Breast epithelium (tissue), 4 donors: Measurements from ENCODE around the gene SLC35C1. TPM values are rescaled to one million over a fixed set of nuclear protein-coding genes. Genes with fewer than 3 reads are reported as not detected.

ENCODE experiments used
- DNase-seq, 2 donors: peaks; one replicate each; pipeline ENCODE4 v3.0.0-alpha.2; 2019; ENCODE audit warnings: low spot score in 2 of 2
- H3K27ac ChIP-seq, 2 donors: fragments of 200-600 bp; sonication (generic) in 1 of 2; one replicate each; pipeline ENCODE4 v1.5.1; 2016 to 2019; ENCODE audit warnings: mild to moderate bottlenecking in 1 of 2
- H3K27me3 ChIP-seq, 2 donors: fragments of 200-600 bp; sonication (generic) in 1 of 2; one replicate each; pipeline versions ENCODE4 v1.5.1 to v1.6.0; 2017 to 2019; ENCODE audit warnings: control low read depth in 1 of 2, mild to moderate bottlenecking in 1 of 2
- H3K36me3 ChIP-seq: fragments of 200-600 bp; one replicate; pipeline ENCODE4 v1.5.1; 2019
- H3K4me1 ChIP-seq, 2 donors: fragments of 200-600 bp; sonication (generic); one replicate each; pipeline ENCODE4 v1.5.1; 2016 to 2019; ENCODE audit warnings: control low read depth in 1 of 2
- H3K4me3 ChIP-seq, 3 donors: fragments of 200-600 bp; sonication (generic); 1 replicate in 2 of 3; 2 replicates in 1 of 3; pipeline ENCODE4 v1.5.1; 2016 to 2019; ENCODE audit warnings: mild to moderate bottlenecking in 3 of 3, moderate library complexity in 2 of 3
- H3K9me3 ChIP-seq, 2 donors: fragments of 200-600 bp; sonication (generic) in 1 of 2; one replicate each; pipeline ENCODE4 v1.5.1; 2016 to 2019; ENCODE audit warnings: control low read depth in 1 of 2
- CTCF ChIP-seq, 3 donors: fragments of 450-650 bp; IDR thresholded peaks; one replicate each; pipeline ENCODE4 v1.5.1; 2016 to 2017; ENCODE audit warnings: antibody characterized with exemption in 3 of 3, mild to moderate bottlenecking in 3 of 3, moderate library complexity in 3 of 3
- POLR2A ChIP-seq: fragments of 450-650 bp; IDR thresholded peaks from one replicate; pipeline ENCODE4 v1.6.1; 2016; ENCODE audit warnings: antibody characterized with exemption, mild to moderate bottlenecking, moderate library complexity
- POLR2AphosphoS5 ChIP-seq, 3 donors: sonication (generic); formaldehyde crosslinking; IDR thresholded peaks; one replicate each; pipeline ENCODE4 v1.6.1; 2017; ENCODE audit warnings: antibody characterized with exemption in 3 of 3
- intact Hi-C: fragments of 100-400 bp; cut with DNase I; formaldehyde crosslinking; loops from one replicate; pipeline ENCODE4 v1.15.1; 2023; ENCODE audit warnings: low total_unique reads
- total RNA-seq, 3 donors: library from RNA; depleted of rRNA; stranded (reverse); fragments of >200 nt; gene quantifications; one replicate each; pipeline ENCODE4 v1.1.0, GENCODE V29; 2016

Gene SLC35C1
- total RNA-seq, 3 donors from 2014 or later, result 18.1 to 49.1 (median 28.2) TPM

DNA sequence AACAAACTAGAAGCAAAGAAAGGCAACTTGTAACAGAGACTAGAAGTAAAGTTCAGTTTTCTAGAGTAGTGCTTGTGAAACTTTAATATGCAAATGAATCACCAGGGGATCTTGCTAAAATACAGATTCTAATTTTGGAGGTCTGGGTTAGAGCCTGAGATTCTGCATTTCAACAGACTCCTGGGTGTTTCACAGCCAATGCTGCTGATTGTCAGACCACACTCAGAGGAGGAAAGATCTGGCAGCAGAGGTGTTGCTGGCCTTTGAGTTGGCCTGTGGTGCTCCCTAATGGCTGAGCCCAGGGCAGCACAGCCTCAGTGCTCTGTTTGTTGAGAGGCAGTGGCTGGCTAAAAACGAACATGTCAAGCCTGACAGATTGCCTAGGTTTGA, 47.8 kb downstream of the SLC35C1 start:
- DNase-seq, result no peak
- Histone ChIP-seq H3K4me3 (no peak overlapping the region), H3K27me3 (no peaks in the 10 kb centered on the region), H3K36me3 (no peaks in the 10 kb centered on the region), H3K4me1 (peaks cover 4 to 33% of the 10 kb centered on the region in 2 donors), H3K9me3 (no peaks in the 10 kb centered on the region), H3K27ac (peak overlapping the region in 1 of 2 donors; percentile 4)
- intact Hi-C loops, result no loop called here
- TF ChIP-seq CTCF (IDR thresholded peaks at IDR 0.05) (no peak), POLR2AphosphoS5 (IDR thresholded peaks at IDR 0.05) (no peak), POLR2A (no peak)

DNA sequence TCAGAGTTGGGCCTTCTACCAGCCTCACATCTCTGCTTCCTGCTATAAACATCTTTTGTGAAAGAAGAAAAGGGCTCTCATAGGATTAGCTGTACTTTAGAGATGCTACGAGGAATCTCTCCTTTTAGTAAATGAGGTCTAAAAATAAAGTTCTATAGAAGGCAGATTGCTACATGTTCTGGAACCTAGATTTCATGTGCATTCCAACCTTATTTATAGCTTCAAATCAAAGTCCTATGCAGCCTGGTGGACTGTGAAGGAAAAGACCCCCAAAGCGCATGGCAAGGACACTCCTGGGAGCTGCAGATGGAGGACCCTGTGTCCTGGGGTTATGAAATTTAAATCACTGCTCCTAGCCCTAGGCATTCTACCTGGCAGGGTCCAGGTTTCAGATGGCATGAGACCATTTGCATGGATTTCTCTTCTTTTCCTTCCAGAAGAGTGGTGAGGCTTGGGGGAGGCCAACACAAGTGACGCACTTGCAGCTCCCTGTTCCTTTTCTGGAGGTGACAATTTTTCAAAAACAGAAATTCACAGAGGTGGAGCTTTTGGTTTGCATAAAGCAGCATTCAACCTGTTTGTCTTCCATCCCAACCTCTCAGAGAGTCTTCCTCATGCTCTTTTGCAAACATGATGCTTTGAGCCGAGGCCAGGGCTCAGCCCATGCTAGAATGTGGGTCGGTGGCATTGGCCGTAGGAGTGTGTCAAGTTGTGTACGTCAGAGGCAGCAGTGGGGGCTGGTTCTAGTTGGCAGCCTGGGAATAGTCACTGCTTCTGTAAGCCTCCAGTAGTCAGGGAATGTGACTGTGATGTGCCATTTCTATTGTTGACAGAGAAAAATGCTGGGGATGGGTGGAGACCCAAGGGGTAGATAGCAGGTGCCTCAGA, 48.6 kb downstream of the SLC35C1 start:
- DNase-seq, result no peak
- Histone ChIP-seq H3K4me1 (peaks cover 9 to 39% of the 10 kb centered on the region in 2 donors), H3K9me3 (no peaks in the 10 kb centered on the region), H3K36me3 (no peaks in the 10 kb centered on the region), H3K27ac (peak overlapping the region in 1 of 2 donors; percentile 73), H3K4me3 (no peak overlapping the region), H3K27me3 (no peaks in the 10 kb centered on the region)
- TF ChIP-seq POLR2AphosphoS5 (IDR thresholded peaks at IDR 0.05) (no peak), CTCF (IDR thresholded peaks at IDR 0.05) (no peak)
- intact Hi-C loops, result no loop called here

DNA sequence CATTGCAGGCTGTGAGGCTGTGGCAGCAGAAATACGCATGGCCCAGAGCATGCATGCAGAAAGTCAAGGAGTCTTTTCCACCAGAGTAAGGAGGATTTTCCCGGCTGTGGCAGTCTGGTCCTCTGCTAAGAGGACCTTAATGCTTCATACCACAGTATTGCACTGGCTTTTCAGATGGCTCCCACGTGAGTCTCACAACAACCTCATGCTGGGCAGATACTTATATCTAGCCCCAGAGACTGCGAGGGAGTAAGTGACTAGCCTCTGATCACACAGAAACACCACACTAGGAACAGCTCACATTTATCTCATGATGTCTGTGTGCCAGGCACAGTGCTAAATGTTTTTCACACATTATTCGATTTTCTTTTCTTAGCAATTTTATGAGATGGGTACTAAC, 50.4 kb downstream of the SLC35C1 start:
- Histone ChIP-seq H3K9me3 (no peaks in the 10 kb centered on the region), H3K4me1 (peaks cover 21 to 39% of the 10 kb centered on the region in 2 donors), H3K27ac (peak overlapping the region; percentile 73 to 86), H3K36me3 (no peaks in the 10 kb centered on the region), H3K4me3 (no peak overlapping the region), H3K27me3 (no peaks in the 10 kb centered on the region)
- intact Hi-C loops, result no loop called here
- TF ChIP-seq POLR2AphosphoS5 (IDR thresholded peaks at IDR 0.05) (no peak), CTCF (IDR thresholded peaks at IDR 0.05) (no peak), POLR2A (no peak)
- no peak for DNase-seq

DNA sequence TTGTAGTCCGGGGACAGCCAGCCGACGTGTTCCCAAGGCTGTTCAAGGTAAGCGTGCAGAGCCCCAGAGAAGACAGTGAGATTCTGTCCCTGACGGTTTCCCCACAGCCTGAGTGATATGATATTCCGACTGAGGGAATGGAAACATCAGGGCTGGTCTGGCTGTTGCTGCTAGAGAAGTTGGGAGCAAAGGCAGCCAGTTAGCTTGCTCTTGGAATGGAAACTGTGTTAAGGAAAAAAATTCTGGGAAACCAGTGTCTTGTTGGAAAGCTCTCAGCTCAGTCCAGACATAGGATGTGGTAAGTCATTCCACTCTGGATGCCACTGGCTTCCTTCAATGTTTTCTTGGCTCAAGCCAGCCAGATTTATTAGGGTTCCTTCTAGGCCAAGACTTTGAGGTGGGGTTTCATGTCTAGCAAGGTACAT, 51.1 kb downstream of the SLC35C1 start:
- Histone ChIP-seq H3K36me3 (no peaks in the 10 kb centered on the region), H3K27ac (peak overlapping the region; percentile 73 to 86), H3K4me3 (no peak overlapping the region), H3K9me3 (no peaks in the 10 kb centered on the region), H3K27me3 (no peaks in the 10 kb centered on the region), H3K4me1 (peaks cover 21 to 36% of the 10 kb centered on the region in 2 donors)
- no peak for TF ChIP-seq POLR2A
- no peak for TF ChIP-seq CTCF (IDR thresholded peaks at IDR 0.05)
- TF ChIP-seq POLR2AphosphoS5 (IDR thresholded peaks at IDR 0.05), result peak in 1 of 3 donors; percentile 17
- intact Hi-C loops, result no loop called here
- DNase-seq, result no peak

- Histone ChIP-seq H3K4me1 (peaks cover 19 to 32% of the 10 kb centered on the region in 2 donors), H3K36me3 (peaks cover 10% of the 10 kb centered on the region), H3K9me3 (no peaks in the 10 kb centered on the region), H3K27me3 (no peaks in the 10 kb centered on the region), H3K27ac (peak overlapping the region; percentile 86 to 87), H3K4me3 (no peak overlapping the region)
- TF ChIP-seq POLR2AphosphoS5 (IDR thresholded peaks at IDR 0.05), result no peak
- no peak for TF ChIP-seq POLR2A
- TF ChIP-seq CTCF (IDR thresholded peaks at IDR 0.05), result no peak
- intact Hi-C loops, result no loop called here
- DNase-seq, result peak; percentile 61 to 67
Measured at GRCh38 chr11:45857961-45858474, 53.1 kb downstream of the SLC35C1 start.
